Colonic mucosa (tissue), 4 donors: ENCODE measurements around the gene FARSA. TPM values are rescaled to one million over a fixed set of nuclear protein-coding genes. Genes with fewer than 3 reads are reported as not detected.
A peak's percentile ranks its signal among the peaks of the same experiment; 100 is the strongest.
"Not testable (repeated sequence)": the region's sequence is repeated elsewhere in the genome, so short reads cannot be mapped to it uniquely, and the experiment has no call there.

Source experiments
- DNase-seq: peaks from one replicate; pipeline ENCODE4 v3.0.0-alpha.2; 2020
- H3K27ac ChIP-seq: fragments of 200-600 bp; one replicate; pipeline ENCODE4 v1.8.0; 2021
- H3K27me3 ChIP-seq: fragments of 200-600 bp; one replicate; pipeline ENCODE4 v1.8.0; 2021
- H3K36me3 ChIP-seq: fragments of 200-600 bp; one replicate; pipeline ENCODE4 v1.8.0; 2021
- H3K4me1 ChIP-seq: fragments of 200-600 bp; one replicate; pipeline ENCODE4 v1.8.0; 2021; ENCODE audit warnings: mild to moderate bottlenecking
- H3K4me3 ChIP-seq: fragments of 200-600 bp; one replicate; pipeline ENCODE4 v1.8.0; 2021
- H3K9ac ChIP-seq, 2 donors: one replicate each; pipeline ENCODE4 v1.7.0; 2013; ENCODE audit warnings: control low read depth in 2 of 2, low read depth in 2 of 2, low read length in 2 of 2
- H3K9me3 ChIP-seq: fragments of 200-600 bp; one replicate; pipeline ENCODE4 v1.8.0; 2021
- CTCF ChIP-seq: fragments of 200-600 bp; IDR thresholded peaks from one replicate; pipeline ENCODE4 v1.8.0; 2022; ENCODE audit warnings: antibody characterized with exemption, mild to moderate bottlenecking
- intact Hi-C: fragments of 100-400 bp; cut with DNase I; formaldehyde crosslinking; loops from one replicate; pipeline ENCODE4 v1.14.1; 2022
- total RNA-seq, 2 donors: library from RNA; stranded (reverse); fragmentation: NEBNext Ultra II Directional in 1 of 2; extraction: Animal tissue kit (Norgen Biotek cat#: 25700) in 1 of 2; gene quantifications; one replicate each; pipeline ENCODE4 v1.2.1, GENCODE V29; 2021
- donor health status: healthy.
- donor health status: DM: no; HTN: no; CAD: no.
- donor health status: DM: no; HTN: no; CAD: no.

Gene FARSA
- total RNA-seq, 2 donors from 2014 or later, result 46.9 to 111 TPM

- Histone ChIP-seq H3K9me3 (no peaks in the 10 kb centered on the region), H3K9ac (peak overlapping the region in 1 of 2 donors; percentile 62), H3K27me3 (no peaks in the 10 kb centered on the region), H3K4me1 (peaks cover 3% of the 10 kb centered on the region), H3K27ac (no peak overlapping the region), H3K4me3 (peak overlapping the region; percentile 42), H3K36me3 (no peaks in the 10 kb centered on the region)
- intact Hi-C loops, result no loop called here
- DNase-seq, result no peak
- TF ChIP-seq CTCF, result no peak
Measured at GRCh38 chr19:12965812-12966135, 32.3 kb upstream of the FARSA start.

- intact Hi-C loops, result no loop called here
- H3K9ac ChIP-seq, result peak overlapping the region; percentile 49 to 62
- H3K27ac ChIP-seq, result peak overlapping the region; percentile 51
- H3K9me3 ChIP-seq, result no peaks in the 10 kb centered on the region
- peak; percentile 91 for DNase-seq
- H3K36me3 ChIP-seq, result no peaks in the 10 kb centered on the region
- peaks cover 3% of the 10 kb centered on the region for H3K4me1 ChIP-seq
- peak; percentile 96 for TF ChIP-seq CTCF
- H3K4me3 ChIP-seq, result peak overlapping the region; percentile 42
- H3K27me3 ChIP-seq, result no peaks in the 10 kb centered on the region
Measured at GRCh38 chr19:12965017-12965811, 31.7 kb upstream of the FARSA start.

GRCh38 chr19:12959481-12959880 lies 26.0 kb upstream of the FARSA start:
- intact Hi-C loops, result no loop called here

GRCh38 chr19:12957389-12957952 lies 24.0 kb upstream of the FARSA start:
- H3K27me3 ChIP-seq, DNase-seq, H3K36me3 ChIP-seq, H3K4me1 ChIP-seq, H3K9me3 ChIP-seq, intact Hi-C loops: not testable (repeated sequence)
- peak overlapping the region; percentile 99 for H3K4me3 ChIP-seq
- peak overlapping the region; percentile 83 for H3K27ac ChIP-seq
- H3K9ac ChIP-seq, result peak overlapping the region; percentile 58 to 75

More at GRCh38 chr19:12959481-12959880, 26.0 kb upstream of the FARSA start:
- DNase-seq, result no peak
- H3K4me3 ChIP-seq, result no peak overlapping the region
- no peaks in the 10 kb centered on the region for H3K27me3 ChIP-seq
- no peak for TF ChIP-seq CTCF
- H3K4me1 ChIP-seq, result peaks cover 3% of the 10 kb centered on the region
- H3K27ac ChIP-seq, result no peak overlapping the region
- no peaks in the 10 kb centered on the region for H3K9me3 ChIP-seq
- no peaks in the 10 kb centered on the region for H3K36me3 ChIP-seq
- H3K9ac ChIP-seq, result no peak overlapping the region

GRCh38 chr19:12956446-12957388 lies 23.2 kb upstream of the FARSA start, which contains the start of gene GADD45GIP1:
TSS of gene GADD45GIP1 (minus strand) at chr19:12957223. CDS start at chr19:12957212, 11 bp downstream.
- Histone ChIP-seq H3K4me3 (peak within 1 kb of the TSS; percentile 99), H3K9ac (peak within 1 kb of the TSS; percentile 58 to 75), H3K27me3 (no peaks in the 10 kb centered on the region), H3K36me3 (peaks cover 3% of the 10 kb centered on the region), H3K27ac (peak within 1 kb of the TSS; percentile 83), H3K9me3 (no peaks in the 10 kb centered on the region), H3K4me1 (peaks cover 6% of the 10 kb centered on the region)
- intact Hi-C loops, result no loop called here
- TF ChIP-seq CTCF, result no peak
- peak; percentile 80 for DNase-seq
